ENCODE data around the gene SNAPC3.

SNAPC3 gene

GRCh38 chr9:15423231-15423985 lies 732 bp downstream of the SNAPC3 start:
- TF ChIP-seq CREB1 (IDR thresholded peaks at IDR 0.05; ENCODE audit: low read depth) = no peak
- no peak for TF ChIP-seq REST (IDR thresholded peaks at IDR 0.05; ENCODE audit: low read depth)
- no peak for TF ChIP-seq CEBPB (IDR thresholded peaks at IDR 0.05)
- TF ChIP-seq MAX (IDR thresholded peaks at IDR 0.05) = no peak
- no peak for TF ChIP-seq FOXM1 (IDR thresholded peaks at IDR 0.05; ENCODE audit: borderline replicate concordance, low read depth)
- no peak for TF ChIP-seq EGR1 (IDR thresholded peaks at IDR 0.05)
- TF ChIP-seq RAD21 (IDR thresholded peaks at IDR 0.05; ENCODE audit: low read depth) = no peak
- TF ChIP-seq NFIC (IDR thresholded peaks at IDR 0.05) = no peak
- no peak for TF ChIP-seq TCF12 (IDR thresholded peaks at IDR 0.05; ENCODE audit: low read depth)

- TF ChIP-seq USF1 (IDR thresholded peaks at IDR 0.05) = no peak
- no peak for TF ChIP-seq FOXM1 (IDR thresholded peaks at IDR 0.05; ENCODE audit: borderline replicate concordance, low read depth)
- no peak for TF ChIP-seq TCF12 (IDR thresholded peaks at IDR 0.05; ENCODE audit: low read depth)
- no peak for TF ChIP-seq YY1 (IDR thresholded peaks at IDR 0.05; ENCODE audit: low read depth)
- TF ChIP-seq MAX (IDR thresholded peaks at IDR 0.05) = no peak
These were observed 3.3 kb downstream of the SNAPC3 start for GRCh38 chr9:15426019-15426418.

- TF ChIP-seq YY1 (IDR thresholded peaks at IDR 0.05; ENCODE audit: low read depth) (no peak), REST (IDR thresholded peaks at IDR 0.05; ENCODE audit: low read depth) (no peak), RAD21 (IDR thresholded peaks at IDR 0.05; ENCODE audit: low read depth) (no peak), ZBTB7A (IDR thresholded peaks at IDR 0.05; ENCODE audit: low read depth) (no peak), CEBPB (IDR thresholded peaks at IDR 0.05) (no peak), TAF1 (IDR thresholded peaks at IDR 0.05; ENCODE audit: low read depth) (no peak), MAX (IDR thresholded peaks at IDR 0.05) (no peak), EGR1 (IDR thresholded peaks at IDR 0.05) (no peak), EP300 (IDR thresholded peaks at IDR 0.05; ENCODE audit: borderline replicate concordance) (no peak), FOXM1 (IDR thresholded peaks at IDR 0.05; ENCODE audit: borderline replicate concordance, low read depth) (no peak), NFIC (IDR thresholded peaks at IDR 0.05) (no peak), TCF12 (IDR thresholded peaks at IDR 0.05; ENCODE audit: low read depth) (no peak), USF1 (IDR thresholded peaks at IDR 0.05) (no peak), TEAD4 (IDR thresholded peaks at IDR 0.05) (no peak), CREB1 (IDR thresholded peaks at IDR 0.05; ENCODE audit: low read depth) (no peak)
These were observed 8.5 kb downstream of the SNAPC3 start for GRCh38 chr9:15430920-15431844.

- TF ChIP-seq RAD21 (IDR thresholded peaks at IDR 0.05; ENCODE audit: low read depth) = no peak
These were observed 10.5 kb downstream of the SNAPC3 start for GRCh38 chr9:15433191-15433590.

- no peak for TF ChIP-seq FOXM1 (IDR thresholded peaks at IDR 0.05; ENCODE audit: borderline replicate concordance, low read depth)
These were observed 11.0 kb downstream of the SNAPC3 start for GRCh38 chr9:15433661-15434060.

GRCh38 chr9:15438891-15439290 lies 16.2 kb downstream of the SNAPC3 start:
- TF ChIP-seq MAX (IDR thresholded peaks at IDR 0.05) = no peak
- no peak for TF ChIP-seq TAF1 (IDR thresholded peaks at IDR 0.05; ENCODE audit: low read depth)
- TF ChIP-seq REST (IDR thresholded peaks at IDR 0.05; ENCODE audit: low read depth) = no peak
- TF ChIP-seq EP300 (IDR thresholded peaks at IDR 0.05; ENCODE audit: borderline replicate concordance) = no peak

Data from Ishikawa (cell line).